Ovary (tissue), 9 donors: ENCODE measurements around the gene UBAC1. TPM values are rescaled to one million over a fixed set of nuclear protein-coding genes. Genes with fewer than 3 reads are reported as not detected.
"Not testable (repeated sequence)": the region's sequence is repeated elsewhere in the genome, so short reads cannot be mapped to it uniquely, and the experiment has no call there.

Experiments used
- DNase-seq, 5 donors: peaks; one replicate each; pipeline ENCODE4 v3.0.0-alpha.2; 2019 to 2020
- H3K27ac ChIP-seq, 2 donors: fragments of 200-600 bp; one replicate each; pipeline versions ENCODE4 v1.5.1 to v1.8.0; 2019 to 2022
- H3K27me3 ChIP-seq: fragments of 200-600 bp; one replicate; pipeline ENCODE4 v1.8.0; 2022
- H3K36me3 ChIP-seq: fragments of 200-600 bp; sonication (generic); one replicate; pipeline ENCODE4 v1.5.1; 2019
- H3K4me1 ChIP-seq: one replicate; pipeline ENCODE4 v1.8.1; 2013; ENCODE audit warnings: mild to moderate bottlenecking, moderate library complexity; ENCODE audit not compliant: insufficient read depth
- H3K4me3 ChIP-seq: fragments of 200-600 bp; sonication (generic); one replicate; pipeline ENCODE4 v1.5.1; 2017
- H3K9me3 ChIP-seq, 2 donors: fragments of 200-600 bp in 1 of 2; sonication (generic) in 1 of 2; one replicate each; pipeline versions ENCODE4 v1.5.1 to v1.8.1; 2013 to 2019; ENCODE audit warnings: mild to moderate bottlenecking in 1 of 2, moderate library complexity in 1 of 2
- EP300 ChIP-seq: sonication (generic); formaldehyde crosslinking; IDR thresholded peaks from one replicate; pipeline ENCODE4 v1.6.1; 2017; ENCODE audit warnings: antibody characterized with exemption
- POLR2A ChIP-seq: fragments of 450-650 bp; IDR thresholded peaks from one replicate; pipeline ENCODE4 v1.6.1; 2017; ENCODE audit warnings: antibody characterized with exemption, mild to moderate bottlenecking, moderate library complexity
- WGBS, 3 donors: extraction: QIAGEN DNeasy Blood & Tissue Kit in 1 of 3; methylation state at CpG; one replicate each; pipeline versions ENCODE4 v1.1.5 to v1.1.7; 2013 to 2017; 5-methylcytosine and 5-hydroxymethylcytosine counted together
- intact Hi-C, 4 donors: fragments of 100-400 bp; cut with DNase I; formaldehyde crosslinking; loops; one replicate each; pipeline versions ENCODE4 v1.11.0 to v1.15.1; 2022 to 2023
- polyA plus RNA-seq, 2 donors: library from polyadenylated mRNA; stranded (reverse); fragments of 200-250 nt in 1 of 2; fragments of 350-450 nt in 1 of 2; fragmentation: Illumina TruSeq in 1 of 2; extraction: RNeasy Lipid Tissue Mini Kit (QIAGEN cat#74804) in 1 of 2; gene quantifications; one replicate each; pipeline ENCODE4 v1.2.3, GENCODE V29; 2013 to 2014
- total RNA-seq, 7 donors: library from RNA; depleted of rRNA in 2 of 7; stranded (reverse); fragments of >200 nt in 2 of 7; fragmentation: NEBNext Ultra II Directional in 3 of 7; extraction: Animal tissue kit (Norgen Biotek cat#: 25700) in 3 of 7; gene quantifications; one replicate each; pipeline versions ENCODE4 v1.1.0 to v1.2.4, GENCODE V29; 2016 to 2023
- TF ChIP-seq, protein P1 (sequence below), 3 donors: fragments of 450-650 bp in 2 of 3; fragments of 200-600 bp in 1 of 3; IDR thresholded peaks; one replicate each; pipeline versions ENCODE4 v1.5.1 to v1.8.0; 2016 to 2022; ENCODE audit warnings: antibody characterized with exemption in 3 of 3, mild to moderate bottlenecking in 1 of 3
- donor health status: DM: no; HTN: no; CAD: no; lungs with moderate emphysema.
- donor health status: DM: no; HTN: no; CAD: no.
- donor health status: Bipolar disorder and iron deficiency.
- donor health status: DM: yes; HTN: yes; CAD: no.
- donor health status: DM: no; HTN: no; CAD: no.
- donor health status: DM: yes; HTN: yes; CAD: no.

Gene UBAC1
- total and polyA plus RNA-seq, 9 donors, result 19.7 to 42.0 (median 33.4) TPM

DNA sequence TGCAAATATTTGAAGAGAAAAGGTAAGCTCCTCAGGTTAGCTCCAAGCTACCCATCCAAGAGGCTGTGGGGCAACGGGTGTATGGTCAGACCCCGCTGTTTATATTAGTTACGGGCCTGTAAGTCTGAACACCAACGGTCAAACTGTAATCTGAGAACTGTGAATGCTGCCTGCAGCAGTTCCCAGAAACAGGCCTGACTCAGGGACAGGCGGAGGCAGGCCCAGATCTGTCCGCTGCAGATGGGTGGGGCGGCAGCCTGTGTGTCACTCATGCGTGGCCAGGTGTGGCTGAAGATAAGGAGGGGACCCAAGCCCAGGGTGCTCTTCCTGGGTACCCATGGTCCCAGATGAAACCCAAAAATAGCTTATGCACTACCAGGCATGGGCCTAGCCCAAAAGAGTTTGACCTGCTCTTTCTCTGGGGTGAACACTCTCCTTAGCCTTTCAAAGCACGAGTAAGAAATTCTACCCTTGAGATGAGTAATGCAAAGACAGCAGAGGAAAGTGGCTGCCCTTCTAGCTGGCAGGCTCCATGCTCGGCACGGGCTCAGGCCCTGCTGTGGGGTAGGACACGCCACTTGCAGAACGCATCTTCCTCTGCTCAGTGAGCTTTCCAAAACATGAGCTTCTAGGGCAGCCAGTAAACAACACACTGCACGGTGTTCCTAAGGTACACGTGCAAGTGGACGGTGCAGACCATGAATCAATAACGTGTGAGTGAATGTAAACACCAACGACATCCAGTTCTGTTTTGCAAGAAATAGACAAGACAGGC is 9.1 kb downstream of the UBAC1 start:
- DNase-seq, result no peak
- Histone ChIP-seq H3K9me3 (no peaks in the 10 kb centered on the region), H3K27me3 (no peaks in the 10 kb centered on the region), H3K27ac (no peak overlapping the region), H3K4me1 (no peaks in the 10 kb centered on the region), H3K36me3 (no peaks in the 10 kb centered on the region), H3K4me3 (no peak overlapping the region)
- no peak for TF ChIP-seq EP300
- 81 to 89% (median 83%) methylated on average over 18 of the region's 18 CpGs for WGBS, 3 donors
- intact Hi-C loops, result loop anchor here in 1 of 4 donors (10.0 kb wide), 1 partner anchor 87 kb away; no protein-coding TSS in a partner anchor

DNA sequence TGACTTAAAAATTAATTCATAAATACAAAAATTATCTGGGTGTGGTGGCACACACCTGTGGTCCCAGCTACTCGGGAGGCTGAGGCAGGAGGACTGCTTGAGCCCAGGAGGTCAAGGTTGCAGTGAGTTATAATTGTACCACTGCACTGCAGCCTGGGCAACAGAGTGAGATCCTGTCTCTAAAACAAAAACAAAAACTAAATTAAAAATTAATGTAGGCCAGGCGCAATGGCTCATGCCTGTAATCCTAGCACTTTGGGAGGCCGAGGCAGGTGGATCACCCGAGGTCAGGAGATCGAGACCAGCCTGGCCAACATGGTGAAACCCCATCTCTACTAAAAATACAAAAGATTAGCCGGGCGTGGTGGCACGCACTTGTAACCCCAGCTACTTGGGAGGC is 9.9 kb downstream of the UBAC1 start:
- H3K36me3 ChIP-seq, H3K4me3 ChIP-seq, H3K27me3 ChIP-seq, DNase-seq, H3K27ac ChIP-seq, H3K4me1 ChIP-seq, H3K9me3 ChIP-seq: not testable (repeated sequence)
- WGBS, 3 donors, result 93 to 94% (median 93%) methylated on average over 8 of the region's 8 CpGs
- intact Hi-C loops, result loop anchor here in 1 of 4 donors (10.0 kb wide), 1 partner anchor 87 kb away; no protein-coding TSS in a partner anchor

DNA sequence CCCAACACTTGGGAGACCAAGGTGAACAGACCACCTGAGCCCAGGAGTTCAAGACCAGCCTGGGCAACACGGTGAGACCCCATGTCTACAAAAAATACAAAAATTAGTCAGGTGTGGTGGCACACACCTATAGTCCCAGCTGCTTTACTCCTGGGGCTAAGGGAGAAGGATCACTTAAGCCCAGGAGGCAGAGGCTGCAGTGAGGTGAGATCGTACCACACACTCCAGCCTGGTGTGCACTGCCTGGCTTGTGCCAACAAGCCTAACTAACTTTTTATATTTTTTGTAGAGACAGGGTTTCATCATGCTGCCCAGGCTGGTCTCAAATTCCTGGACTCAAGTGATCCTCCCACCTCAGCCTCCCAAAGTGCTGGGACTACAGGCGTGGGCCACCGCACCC is 10.3 kb downstream of the UBAC1 start:
- H3K4me1 ChIP-seq, H3K9me3 ChIP-seq, H3K36me3 ChIP-seq, H3K4me3 ChIP-seq, DNase-seq, H3K27ac ChIP-seq, H3K27me3 ChIP-seq: not testable (repeated sequence)
- 95 to 97% (median 96%) methylated on average over 4 of the region's 4 CpGs for WGBS, 3 donors
- intact Hi-C loops, result loop anchor here in 1 of 4 donors (10.0 kb wide), 1 partner anchor 86 kb away; no protein-coding TSS in a partner anchor

DNA sequence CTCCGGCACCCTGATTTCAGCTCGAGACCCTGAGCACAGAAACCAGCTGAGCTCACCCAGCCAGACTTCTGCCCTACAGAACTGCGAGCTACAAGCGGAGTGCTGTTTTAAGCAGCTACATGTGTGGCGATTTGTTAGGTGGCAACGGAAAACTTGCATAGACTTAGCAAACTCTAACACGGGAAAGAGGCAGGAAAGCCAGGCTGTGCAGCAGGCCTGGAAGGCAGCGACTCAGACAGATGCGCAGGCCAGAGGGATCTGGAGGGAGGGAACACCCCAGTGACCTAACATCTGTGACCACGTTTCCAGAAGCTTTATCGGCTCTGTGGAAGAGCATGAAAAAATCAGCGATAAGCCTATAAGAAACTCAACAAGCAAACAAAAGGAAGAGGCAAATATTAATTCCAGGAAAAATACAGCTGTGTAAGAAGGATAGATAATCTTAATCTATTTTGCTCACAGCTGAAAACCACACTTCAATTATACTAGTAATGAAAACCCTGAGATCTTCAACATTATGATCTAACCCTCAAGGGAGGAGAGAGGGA is 11.0 kb downstream of the UBAC1 start:
- no peaks in the 10 kb centered on the region for H3K4me1 ChIP-seq
- H3K36me3 ChIP-seq, result no peaks in the 10 kb centered on the region
- H3K27me3 ChIP-seq, result no peaks in the 10 kb centered on the region
- no peak for DNase-seq
- H3K9me3 ChIP-seq, result no peaks in the 10 kb centered on the region
- no peak for TF ChIP-seq EP300
- WGBS, 3 donors, result 54 to 73% (median 60%) methylated on average over 10 to 12 of the region's 12 CpGs
- intact Hi-C loops, result loop anchor here in 1 of 4 donors (10.0 kb wide), 1 partner anchor 85 kb away; no protein-coding TSS in a partner anchor
- no peak overlapping the region for H3K4me3 ChIP-seq
- no peak overlapping the region for H3K27ac ChIP-seq

DNA sequence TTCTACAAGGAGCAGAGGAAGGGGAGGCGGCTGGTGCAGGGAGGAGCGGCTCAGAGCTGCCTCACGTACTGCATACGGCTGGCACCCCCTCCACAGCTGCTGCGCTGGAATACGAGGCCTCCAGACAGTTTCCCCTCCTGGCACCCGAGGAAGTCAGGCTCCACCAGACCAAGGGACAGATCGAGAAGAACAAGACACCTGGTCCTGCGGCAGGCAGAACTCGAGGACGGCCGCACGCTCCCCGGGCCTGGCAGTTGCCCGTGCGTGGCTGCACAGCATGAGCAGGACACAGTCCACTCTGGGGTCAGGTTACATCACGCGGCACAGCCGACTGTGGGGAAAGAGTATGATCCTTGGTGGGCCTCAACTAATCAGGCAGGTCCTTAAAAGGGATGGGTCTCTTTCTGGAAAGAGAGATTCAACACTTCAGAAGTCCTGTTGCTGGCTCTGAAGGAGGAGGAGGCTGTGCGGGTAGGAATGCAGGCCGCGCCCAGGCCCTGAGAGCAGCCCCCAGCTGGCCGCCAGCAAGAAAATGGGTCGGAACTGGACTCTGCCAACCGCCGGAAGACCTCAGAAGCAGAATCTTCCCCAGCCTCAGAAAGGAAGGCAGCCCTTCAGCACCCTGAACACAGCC is 11.6 kb downstream of the UBAC1 start:
- intact Hi-C loops, result loop anchor here in 1 of 4 donors (10.0 kb wide), 1 partner anchor 85 kb away; no protein-coding TSS in a partner anchor
- H3K4me3 ChIP-seq, result no peak overlapping the region
- H3K27ac ChIP-seq, result no peak overlapping the region
- no peaks in the 10 kb centered on the region for H3K27me3 ChIP-seq
- DNase-seq, result no peak
- no peaks in the 10 kb centered on the region for H3K36me3 ChIP-seq
- no peaks in the 10 kb centered on the region for H3K9me3 ChIP-seq
- TF ChIP-seq, protein P1, sequence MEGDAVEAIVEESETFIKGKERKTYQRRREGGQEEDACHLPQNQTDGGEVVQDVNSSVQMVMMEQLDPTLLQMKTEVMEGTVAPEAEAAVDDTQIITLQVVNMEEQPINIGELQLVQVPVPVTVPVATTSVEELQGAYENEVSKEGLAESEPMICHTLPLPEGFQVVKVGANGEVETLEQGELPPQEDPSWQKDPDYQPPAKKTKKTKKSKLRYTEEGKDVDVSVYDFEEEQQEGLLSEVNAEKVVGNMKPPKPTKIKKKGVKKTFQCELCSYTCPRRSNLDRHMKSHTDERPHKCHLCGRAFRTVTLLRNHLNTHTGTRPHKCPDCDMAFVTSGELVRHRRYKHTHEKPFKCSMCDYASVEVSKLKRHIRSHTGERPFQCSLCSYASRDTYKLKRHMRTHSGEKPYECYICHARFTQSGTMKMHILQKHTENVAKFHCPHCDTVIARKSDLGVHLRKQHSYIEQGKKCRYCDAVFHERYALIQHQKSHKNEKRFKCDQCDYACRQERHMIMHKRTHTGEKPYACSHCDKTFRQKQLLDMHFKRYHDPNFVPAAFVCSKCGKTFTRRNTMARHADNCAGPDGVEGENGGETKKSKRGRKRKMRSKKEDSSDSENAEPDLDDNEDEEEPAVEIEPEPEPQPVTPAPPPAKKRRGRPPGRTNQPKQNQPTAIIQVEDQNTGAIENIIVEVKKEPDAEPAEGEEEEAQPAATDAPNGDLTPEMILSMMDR (IDR thresholded peaks at IDR 0.05), result no peak
- TF ChIP-seq POLR2A (no peak), EP300 (no peak)
- WGBS, 3 donors, result 81 to 86% (median 82%) methylated on average over 26 of the region's 26 CpGs
- no peaks in the 10 kb centered on the region for H3K4me1 ChIP-seq

DNA sequence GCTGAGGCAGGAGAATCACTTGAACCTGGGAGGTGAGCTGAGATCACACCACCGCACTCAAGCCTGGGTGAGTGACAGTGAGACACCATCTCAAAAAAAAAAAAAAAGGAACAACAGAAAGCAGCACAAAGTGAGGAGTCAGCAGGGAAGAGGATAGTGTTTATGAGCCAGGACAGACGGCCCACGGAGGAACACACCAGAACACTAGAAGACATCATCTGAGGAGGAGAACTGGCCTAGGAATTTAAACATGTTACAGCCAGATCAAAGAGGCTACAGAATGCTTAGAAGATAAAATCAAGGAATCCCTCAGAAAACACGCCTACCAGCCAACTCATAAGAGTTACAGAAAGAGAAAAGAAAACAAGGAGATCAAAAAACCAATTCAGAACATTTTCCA is 12.2 kb downstream of the UBAC1 start:
- no peak for DNase-seq
- 51 to 69% (median 60%) methylated on average over 4 of the region's 4 CpGs for whole genome bisulfite sequencing, 3 donors
- no peak overlapping the region for H3K27ac ChIP-seq
- TF ChIP-seq POLR2A (no peak), EP300 (no peak)
- TF ChIP-seq, protein P1 (IDR thresholded peaks at IDR 0.05), result no peak
- intact Hi-C loops, result no loop called here
- no peaks in the 10 kb centered on the region for H3K36me3 ChIP-seq
- no peaks in the 10 kb centered on the region for H3K9me3 ChIP-seq
- no peak overlapping the region for H3K4me3 ChIP-seq
- H3K27me3 ChIP-seq, result no peaks in the 10 kb centered on the region
- H3K4me1 ChIP-seq, result no peaks in the 10 kb centered on the region
